Measurements from ENCODE around the gene ARHGEF10L.

ARHGEF10L gene

DNA sequence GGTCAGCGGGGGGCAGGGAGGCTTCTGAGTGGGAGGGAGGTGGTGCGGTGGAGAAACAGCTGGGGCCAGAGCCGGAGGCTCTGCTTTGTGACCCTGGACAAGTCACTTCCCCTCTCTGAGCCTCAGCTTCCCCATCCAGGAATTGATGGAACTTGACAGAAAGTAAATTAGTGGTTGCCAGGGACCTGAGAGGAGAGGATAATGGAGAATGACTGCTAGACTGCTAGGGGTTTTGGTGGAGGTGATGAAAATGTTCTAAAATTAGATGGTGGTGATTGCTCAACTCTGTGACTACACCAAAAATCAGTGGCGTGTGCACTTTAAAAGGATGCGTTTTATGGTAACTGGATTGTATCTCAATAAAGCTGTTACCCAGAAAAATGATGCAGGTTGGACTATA is 100.9 kb downstream of the ARHGEF10L start (continued):
- TF ChIP-seq ZNF404 (tag by site-specific recombination; IDR thresholded peaks at IDR 0.05) (no peak), ZNF138 (tag by site-specific recombination; IDR thresholded peaks at IDR 0.05; ENCODE audit: borderline replicate concordance) (no peak), ZNF510 (tag by site-specific recombination; IDR thresholded peaks at IDR 0.05; ENCODE audit: insufficient replicate concordance) (no peak)
- TF ChIP-seq, protein P1, sequence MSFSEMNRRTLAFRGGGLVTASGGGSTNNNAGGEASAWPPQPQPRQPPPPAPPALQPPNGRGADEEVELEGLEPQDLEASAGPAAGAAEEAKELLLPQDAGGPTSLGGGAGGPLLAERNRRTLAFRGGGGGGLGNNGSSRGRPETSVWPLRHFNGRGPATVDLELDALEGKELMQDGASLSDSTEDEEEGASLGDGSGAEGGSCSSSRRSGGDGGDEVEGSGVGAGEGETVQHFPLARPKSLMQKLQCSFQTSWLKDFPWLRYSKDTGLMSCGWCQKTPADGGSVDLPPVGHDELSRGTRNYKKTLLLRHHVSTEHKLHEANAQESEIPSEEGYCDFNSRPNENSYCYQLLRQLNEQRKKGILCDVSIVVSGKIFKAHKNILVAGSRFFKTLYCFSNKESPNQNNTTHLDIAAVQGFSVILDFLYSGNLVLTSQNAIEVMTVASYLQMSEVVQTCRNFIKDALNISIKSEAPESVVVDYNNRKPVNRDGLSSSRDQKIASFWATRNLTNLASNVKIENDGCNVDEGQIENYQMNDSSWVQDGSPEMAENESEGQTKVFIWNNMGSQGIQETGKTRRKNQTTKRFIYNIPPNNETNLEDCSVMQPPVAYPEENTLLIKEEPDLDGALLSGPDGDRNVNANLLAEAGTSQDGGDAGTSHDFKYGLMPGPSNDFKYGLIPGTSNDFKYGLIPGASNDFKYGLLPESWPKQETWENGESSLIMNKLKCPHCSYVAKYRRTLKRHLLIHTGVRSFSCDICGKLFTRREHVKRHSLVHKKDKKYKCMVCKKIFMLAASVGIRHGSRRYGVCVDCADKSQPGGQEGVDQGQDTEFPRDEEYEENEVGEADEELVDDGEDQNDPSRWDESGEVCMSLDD (tag by site-specific recombination; IDR thresholded peaks at IDR 0.05) = no peak

DNA sequence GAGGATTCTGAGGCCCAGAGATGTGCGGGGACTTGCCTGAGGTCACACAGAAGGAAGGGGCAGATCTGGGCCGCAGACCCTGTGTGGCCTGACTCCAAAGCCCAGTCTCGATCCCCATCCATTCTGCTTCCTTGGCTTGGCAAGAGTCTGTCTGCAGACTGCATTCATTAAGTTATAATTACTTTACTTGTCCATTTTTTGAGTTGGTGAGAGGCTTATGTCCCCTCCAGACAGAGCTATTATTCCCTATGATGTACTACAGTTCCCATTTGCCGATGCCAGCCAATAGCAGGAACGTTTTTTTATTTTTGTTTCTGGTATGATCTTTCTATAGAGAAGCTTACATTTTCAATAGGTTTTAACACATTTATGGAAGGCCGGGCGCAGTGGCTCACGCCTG is 101.5 kb downstream of the ARHGEF10L start:
- ChIA-PET CTCF (interaction anchor here (0.7 to 2.4 kb wide), 2 partner anchors 20 to 34 kb away, joined by 6 to 8 read pairs; no protein-coding TSS in a partner anchor), POLR2A (no interaction called here)
- H3K36me3 ChIP-seq (ENCODE audit: control insufficient read depth in 2 of 2, insufficient read depth in 1 of 2, low read length in 2 of 2) = peaks cover 0 to 45% of the 10 kb centered on the region in 2 experiments; a peak in 2 of 3 replicates
- no peak overlapping the region for H3K4me3 ChIP-seq (ENCODE audit: low read depth, low read length)
- TF ChIP-seq, protein P2, sequence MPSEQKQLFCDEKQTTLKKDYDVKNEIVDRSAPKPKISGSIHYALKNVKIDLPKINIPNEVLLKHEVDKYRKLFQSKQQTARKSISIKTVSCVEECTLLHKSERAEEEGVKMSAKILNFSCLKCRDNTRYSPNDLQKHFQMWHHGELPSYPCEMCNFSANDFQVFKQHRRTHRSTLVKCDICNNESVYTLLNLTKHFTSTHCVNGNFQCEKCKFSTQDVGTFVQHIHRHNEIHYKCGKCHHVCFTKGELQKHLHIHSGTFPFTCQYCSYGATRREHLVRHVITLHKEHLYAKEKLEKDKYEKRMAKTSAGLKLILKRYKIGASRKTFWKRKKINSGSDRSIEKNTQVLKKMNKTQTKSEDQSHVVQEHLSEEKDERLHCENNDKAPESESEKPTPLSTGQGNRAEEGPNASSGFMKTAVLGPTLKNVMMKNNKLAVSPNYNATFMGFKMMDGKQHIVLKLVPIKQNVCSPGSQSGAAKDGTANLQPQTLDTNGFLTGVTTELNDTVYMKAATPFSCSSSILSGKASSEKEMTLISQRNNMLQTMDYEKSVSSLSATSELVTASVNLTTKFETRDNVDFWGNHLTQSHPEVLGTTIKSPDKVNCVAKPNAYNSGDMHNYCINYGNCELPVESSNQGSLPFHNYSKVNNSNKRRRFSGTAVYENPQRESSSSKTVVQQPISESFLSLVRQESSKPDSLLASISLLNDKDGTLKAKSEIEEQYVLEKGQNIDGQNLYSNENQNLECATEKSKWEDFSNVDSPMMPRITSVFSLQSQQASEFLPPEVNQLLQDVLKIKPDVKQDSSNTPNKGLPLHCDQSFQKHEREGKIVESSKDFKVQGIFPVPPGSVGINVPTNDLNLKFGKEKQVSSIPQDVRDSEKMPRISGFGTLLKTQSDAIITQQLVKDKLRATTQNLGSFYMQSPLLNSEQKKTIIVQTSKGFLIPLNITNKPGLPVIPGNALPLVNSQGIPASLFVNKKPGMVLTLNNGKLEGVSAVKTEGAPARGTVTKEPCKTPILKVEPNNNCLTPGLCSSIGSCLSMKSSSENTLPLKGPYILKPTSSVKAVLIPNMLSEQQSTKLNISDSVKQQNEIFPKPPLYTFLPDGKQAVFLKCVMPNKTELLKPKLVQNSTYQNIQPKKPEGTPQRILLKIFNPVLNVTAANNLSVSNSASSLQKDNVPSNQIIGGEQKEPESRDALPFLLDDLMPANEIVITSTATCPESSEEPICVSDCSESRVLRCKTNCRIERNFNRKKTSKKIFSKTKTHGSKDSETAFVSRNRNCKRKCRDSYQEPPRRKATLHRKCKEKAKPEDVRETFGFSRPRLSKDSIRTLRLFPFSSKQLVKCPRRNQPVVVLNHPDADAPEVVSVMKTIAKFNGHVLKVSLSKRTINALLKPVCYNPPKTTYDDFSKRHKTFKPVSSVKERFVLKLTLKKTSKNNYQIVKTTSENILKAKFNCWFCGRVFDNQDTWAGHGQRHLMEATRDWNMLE (tag by site-specific recombination; conservative IDR thresholded peaks at IDR 0.05; ENCODE audit: low read depth) = no peak
- TF ChIP-seq, protein P3, sequence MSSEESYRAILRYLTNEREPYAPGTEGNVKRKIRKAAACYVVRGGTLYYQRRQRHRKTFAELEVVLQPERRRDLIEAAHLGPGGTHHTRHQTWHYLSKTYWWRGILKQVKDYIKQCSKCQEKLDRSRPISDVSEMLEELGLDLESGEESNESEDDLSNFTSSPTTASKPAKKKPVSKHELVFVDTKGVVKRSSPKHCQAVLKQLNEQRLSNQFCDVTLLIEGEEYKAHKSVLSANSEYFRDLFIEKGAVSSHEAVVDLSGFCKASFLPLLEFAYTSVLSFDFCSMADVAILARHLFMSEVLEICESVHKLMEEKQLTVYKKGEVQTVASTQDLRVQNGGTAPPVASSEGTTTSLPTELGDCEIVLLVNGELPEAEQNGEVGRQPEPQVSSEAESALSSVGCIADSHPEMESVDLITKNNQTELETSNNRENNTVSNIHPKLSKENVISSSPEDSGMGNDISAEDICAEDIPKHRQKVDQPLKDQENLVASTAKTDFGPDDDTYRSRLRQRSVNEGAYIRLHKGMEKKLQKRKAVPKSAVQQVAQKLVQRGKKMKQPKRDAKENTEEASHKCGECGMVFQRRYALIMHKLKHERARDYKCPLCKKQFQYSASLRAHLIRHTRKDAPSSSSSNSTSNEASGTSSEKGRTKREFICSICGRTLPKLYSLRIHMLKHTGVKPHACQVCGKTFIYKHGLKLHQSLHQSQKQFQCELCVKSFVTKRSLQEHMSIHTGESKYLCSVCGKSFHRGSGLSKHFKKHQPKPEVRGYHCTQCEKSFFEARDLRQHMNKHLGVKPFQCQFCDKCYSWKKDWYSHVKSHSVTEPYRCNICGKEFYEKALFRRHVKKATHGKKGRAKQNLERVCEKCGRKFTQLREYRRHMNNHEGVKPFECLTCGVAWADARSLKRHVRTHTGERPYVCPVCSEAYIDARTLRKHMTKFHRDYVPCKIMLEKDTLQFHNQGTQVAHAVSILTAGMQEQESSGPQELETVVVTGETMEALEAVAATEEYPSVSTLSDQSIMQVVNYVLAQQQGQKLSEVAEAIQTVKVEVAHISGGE (tag by site-specific recombination; conservative IDR thresholded peaks at IDR 0.05; ENCODE audit: low read depth) = no peak
- TF ChIP-seq TRIM28 (IDR thresholded peaks at IDR 0.05; ENCODE audit: borderline replicate concordance, low read length) = no peak
- TF ChIP-seq YY2 (tag by site-specific recombination; IDR thresholded peaks at IDR 0.05) = no peak
- TF ChIP-seq ZNF830 (tag by site-specific recombination; IDR thresholded peaks at IDR 0.05; ENCODE audit: low read depth) = no peak
- TF ChIP-seq ZIC2 (tag by site-specific recombination; IDR thresholded peaks at IDR 0.05) = no peak
- TF ChIP-seq ZNF548 (tag by site-specific recombination; IDR thresholded peaks at IDR 0.05) = no peak
- TF ChIP-seq ZNF658 (tag by site-specific recombination; IDR thresholded peaks at IDR 0.05) = no peak
- TF ChIP-seq ZNF248 (tag by site-specific recombination; IDR thresholded peaks at IDR 0.05) = no peak
- no peak for TF ChIP-seq ZNF140 (tag by site-specific recombination; IDR thresholded peaks at IDR 0.05)
- no peak for TF ChIP-seq ZNF529 (tag by site-specific recombination; IDR thresholded peaks at IDR 0.05; ENCODE audit: insufficient replicate concordance)
- no peak for TF ChIP-seq ZNF214 (tag by site-specific recombination; IDR thresholded peaks at IDR 0.05; ENCODE audit: borderline replicate concordance)
- no peak for TF ChIP-seq ZNF629 (tag by site-specific recombination; IDR thresholded peaks at IDR 0.05)
- no peak for TF ChIP-seq ZNF37A (tag by site-specific recombination; IDR thresholded peaks at IDR 0.05)
- no peak for TF ChIP-seq ZNF610 (tag by site-specific recombination; IDR thresholded peaks at IDR 0.05; ENCODE audit: borderline replicate concordance)
- no peak for TF ChIP-seq ZNF302 (tag by site-specific recombination; IDR thresholded peaks at IDR 0.05; ENCODE audit: low read depth)
- TF ChIP-seq KLF10 (tag by site-specific recombination; IDR thresholded peaks at IDR 0.05) = no peak
- no peak overlapping the region for H3K27ac ChIP-seq (ENCODE audit: extremely low read depth, low read depth, low read length)
- H3K9me3 ChIP-seq (ENCODE audit: control insufficient read depth, insufficient read depth, low read depth, low read length) = no peaks in the 10 kb centered on the region
- no peaks in the 10 kb centered on the region for H3K4me1 ChIP-seq (ENCODE audit: control insufficient read depth, insufficient read depth, low read length)
